Measurements from ENCODE around the gene MBOAT1. TPM values are rescaled to one million over a fixed set of nuclear protein-coding genes. Genes with fewer than 3 reads are reported as not detected.

MBOAT1 gene
- total RNA-seq, 1 donor from 2014 or later = 6.4 TPM

DNA sequence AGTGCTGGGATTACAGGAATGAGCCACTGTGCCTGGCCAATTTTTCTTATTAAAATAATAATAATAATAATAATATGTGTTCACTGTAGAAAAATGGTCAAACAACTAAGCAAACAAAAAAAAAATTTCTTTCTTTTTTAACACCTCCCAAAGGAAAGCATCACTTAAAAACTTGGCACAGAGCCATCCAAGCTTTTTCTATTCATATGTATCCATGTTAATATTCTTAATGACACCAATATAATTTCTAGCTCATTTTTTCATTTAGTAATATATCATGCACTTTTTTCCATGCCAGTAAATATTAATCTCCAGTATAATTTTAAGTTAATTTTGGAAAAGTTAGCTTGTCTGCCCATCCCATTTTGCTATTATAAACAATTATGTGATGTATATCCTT lies 101.8 kb downstream of the MBOAT1 start:
- TF ChIP-seq, protein P1, sequence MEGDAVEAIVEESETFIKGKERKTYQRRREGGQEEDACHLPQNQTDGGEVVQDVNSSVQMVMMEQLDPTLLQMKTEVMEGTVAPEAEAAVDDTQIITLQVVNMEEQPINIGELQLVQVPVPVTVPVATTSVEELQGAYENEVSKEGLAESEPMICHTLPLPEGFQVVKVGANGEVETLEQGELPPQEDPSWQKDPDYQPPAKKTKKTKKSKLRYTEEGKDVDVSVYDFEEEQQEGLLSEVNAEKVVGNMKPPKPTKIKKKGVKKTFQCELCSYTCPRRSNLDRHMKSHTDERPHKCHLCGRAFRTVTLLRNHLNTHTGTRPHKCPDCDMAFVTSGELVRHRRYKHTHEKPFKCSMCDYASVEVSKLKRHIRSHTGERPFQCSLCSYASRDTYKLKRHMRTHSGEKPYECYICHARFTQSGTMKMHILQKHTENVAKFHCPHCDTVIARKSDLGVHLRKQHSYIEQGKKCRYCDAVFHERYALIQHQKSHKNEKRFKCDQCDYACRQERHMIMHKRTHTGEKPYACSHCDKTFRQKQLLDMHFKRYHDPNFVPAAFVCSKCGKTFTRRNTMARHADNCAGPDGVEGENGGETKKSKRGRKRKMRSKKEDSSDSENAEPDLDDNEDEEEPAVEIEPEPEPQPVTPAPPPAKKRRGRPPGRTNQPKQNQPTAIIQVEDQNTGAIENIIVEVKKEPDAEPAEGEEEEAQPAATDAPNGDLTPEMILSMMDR (IDR thresholded peaks at IDR 0.05; ENCODE audit: insufficient read depth, low read depth, low read length) = no peak
- no peak for TF ChIP-seq EZH2 (IDR thresholded peaks at IDR 0.05; ENCODE audit: insufficient read depth, low read length)
- no peak overlapping the region for H3K9ac ChIP-seq (ENCODE audit: low read length)
- H3K9me3 ChIP-seq (ENCODE audit: insufficient read depth, low read depth, low read length) = no peaks in the 10 kb centered on the region
- no peak overlapping the region for H2AFZ ChIP-seq (ENCODE audit: low read depth, low read length)
- H3K27me3 ChIP-seq (ENCODE audit: insufficient read depth, low read length) = no peaks in the 10 kb centered on the region
- Mint-ChIP-seq H3K27me3 (ENCODE audit: low read depth, unreplicated experiment) (no peaks in the 10 kb centered on the region), H3K27ac (ENCODE audit: unreplicated experiment) (no peak overlapping the region), H3K4me3 (ENCODE audit: unreplicated experiment) (no peak overlapping the region), H3K9me3 (ENCODE audit: unreplicated experiment) (no peaks in the 10 kb centered on the region), H3K36me3 (ENCODE audit: low read depth, unreplicated experiment) (no peaks in the 10 kb centered on the region), H3K4me1 (ENCODE audit: low read depth, unreplicated experiment) (peaks cover 3% of the 10 kb centered on the region)
- DNase-seq (ENCODE audit: low read depth) (no peak), FAIRE-seq (no peak)
- H4K20me1 ChIP-seq (ENCODE audit: insufficient read depth, low read length) = no peaks in the 10 kb centered on the region
- no peak overlapping the region for H3K27ac ChIP-seq (ENCODE audit: low read depth, low read length)
- H3K4me2 ChIP-seq (ENCODE audit: low read length) = no peak overlapping the region
- no peaks in the 10 kb centered on the region for H3K4me1 ChIP-seq (ENCODE audit: insufficient read depth, low read length)
- no peaks in the 10 kb centered on the region for H3K79me2 ChIP-seq (ENCODE audit: insufficient read depth, low read length)
- no peak overlapping the region for H3K4me3 ChIP-seq (ENCODE audit: insufficient read depth, low read depth, low read length)
- H3K36me3 ChIP-seq (ENCODE audit: insufficient read depth, low read length) = no peaks in the 10 kb centered on the region

DNA sequence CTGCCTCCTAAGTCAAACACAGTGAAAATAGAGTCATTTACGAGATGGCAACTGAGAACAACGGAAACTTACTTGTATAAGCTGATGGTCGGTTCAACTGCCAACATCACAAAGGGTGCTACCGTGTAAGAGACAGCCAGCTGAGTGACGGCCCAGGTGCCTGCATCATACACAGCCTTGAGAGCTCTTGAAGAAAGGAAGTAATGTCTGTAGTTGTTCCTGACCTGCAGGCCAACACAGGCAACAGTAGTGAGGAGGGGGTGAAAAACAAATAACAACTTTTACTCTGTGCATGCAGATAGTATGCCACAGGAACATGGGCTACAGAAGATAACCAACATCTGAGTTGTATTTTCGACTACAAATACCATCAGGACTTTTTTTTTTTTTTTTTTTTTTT lies 102.7 kb downstream of the MBOAT1 start:
- no peak overlapping the region for H3K9ac ChIP-seq (ENCODE audit: low read length)
- no peak overlapping the region for H3K27ac Mint-ChIP-seq (ENCODE audit: unreplicated experiment)
- no peaks in the 10 kb centered on the region for H3K36me3 Mint-ChIP-seq (ENCODE audit: low read depth, unreplicated experiment)
- H3K9me3 ChIP-seq (ENCODE audit: insufficient read depth, low read depth, low read length) = no peaks in the 10 kb centered on the region
- H3K27ac ChIP-seq (ENCODE audit: low read depth, low read length) = no peak overlapping the region
- no peak for DNase-seq (ENCODE audit: low read depth)
- H3K4me1 Mint-ChIP-seq (ENCODE audit: low read depth, unreplicated experiment) = no peaks in the 10 kb centered on the region
- TF ChIP-seq EZH2 (IDR thresholded peaks at IDR 0.05; ENCODE audit: insufficient read depth, low read length) = no peak
- TF ChIP-seq, protein P1 (IDR thresholded peaks at IDR 0.05; ENCODE audit: insufficient read depth, low read depth, low read length) = no peak
- no peaks in the 10 kb centered on the region for H3K4me1 ChIP-seq (ENCODE audit: insufficient read depth, low read length)
- no peaks in the 10 kb centered on the region for H3K27me3 Mint-ChIP-seq (ENCODE audit: low read depth, unreplicated experiment)
- no peaks in the 10 kb centered on the region for H3K27me3 ChIP-seq (ENCODE audit: insufficient read depth, low read length)
- H3K36me3 ChIP-seq (ENCODE audit: insufficient read depth, low read length) = no peaks in the 10 kb centered on the region
- no peak for FAIRE-seq
- H3K9me3 Mint-ChIP-seq (ENCODE audit: unreplicated experiment) = no peaks in the 10 kb centered on the region
- H3K4me3 ChIP-seq (ENCODE audit: insufficient read depth, low read depth, low read length) = no peak overlapping the region
- H2AFZ ChIP-seq (ENCODE audit: low read depth, low read length) = no peak overlapping the region
- H3K79me2 ChIP-seq (ENCODE audit: insufficient read depth, low read length) = no peaks in the 10 kb centered on the region
- H3K4me2 ChIP-seq (ENCODE audit: low read length) = no peak overlapping the region
- H3K4me3 Mint-ChIP-seq (ENCODE audit: unreplicated experiment) = no peak overlapping the region
- H4K20me1 ChIP-seq (ENCODE audit: insufficient read depth, low read length) = no peaks in the 10 kb centered on the region

DNA sequence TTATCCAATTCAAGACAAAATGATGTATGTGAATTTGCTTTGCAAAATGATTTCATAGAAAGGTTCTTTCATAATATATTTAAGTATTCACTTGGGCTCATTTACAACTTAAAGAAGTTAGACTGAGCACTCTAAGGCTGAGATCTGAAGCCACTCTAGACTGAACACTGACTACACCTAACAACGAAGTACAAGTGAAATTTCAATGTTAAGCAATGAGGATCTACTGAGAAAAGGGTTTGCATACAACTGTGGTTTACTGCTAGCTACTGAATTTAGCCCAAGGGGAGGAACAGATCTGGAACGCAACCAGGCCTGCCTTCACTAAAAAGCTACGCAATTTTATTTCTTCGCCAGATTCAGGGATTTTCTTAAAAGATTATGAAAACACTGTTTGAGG lies 106.4 kb downstream of the MBOAT1 start:
- no peaks in the 10 kb centered on the region for H3K9me3 ChIP-seq (ENCODE audit: insufficient read depth, low read depth, low read length)
- no peak for DNase-seq (ENCODE audit: low read depth)
- H3K27me3 ChIP-seq (ENCODE audit: insufficient read depth, low read length) = no peaks in the 10 kb centered on the region
- Mint-ChIP-seq H3K36me3 (ENCODE audit: low read depth, unreplicated experiment) (no peaks in the 10 kb centered on the region), H3K9me3 (ENCODE audit: unreplicated experiment) (no peaks in the 10 kb centered on the region), H3K4me3 (ENCODE audit: unreplicated experiment) (no peak overlapping the region), H3K27me3 (ENCODE audit: low read depth, unreplicated experiment) (no peaks in the 10 kb centered on the region), H3K27ac (ENCODE audit: unreplicated experiment) (no peak overlapping the region), H3K4me1 (ENCODE audit: low read depth, unreplicated experiment) (no peaks in the 10 kb centered on the region)
- no peak overlapping the region for H3K4me2 ChIP-seq (ENCODE audit: low read length)
- no peak overlapping the region for H3K9ac ChIP-seq (ENCODE audit: low read length)
- H3K4me1 ChIP-seq (ENCODE audit: insufficient read depth, low read length) = no peaks in the 10 kb centered on the region
- H2AFZ ChIP-seq (ENCODE audit: low read depth, low read length) = no peak overlapping the region
- H3K4me3 ChIP-seq (ENCODE audit: insufficient read depth, low read depth, low read length) = no peak overlapping the region
- TF ChIP-seq, protein P1 (IDR thresholded peaks at IDR 0.05; ENCODE audit: insufficient read depth, low read depth, low read length) = no peak
- TF ChIP-seq EZH2 (IDR thresholded peaks at IDR 0.05; ENCODE audit: insufficient read depth, low read length) = no peak
- no peaks in the 10 kb centered on the region for H3K36me3 ChIP-seq (ENCODE audit: insufficient read depth, low read length)
- no peak overlapping the region for H3K27ac ChIP-seq (ENCODE audit: low read depth, low read length)
- no peak for FAIRE-seq
- H3K79me2 ChIP-seq (ENCODE audit: insufficient read depth, low read length) = no peaks in the 10 kb centered on the region
- H4K20me1 ChIP-seq (ENCODE audit: insufficient read depth, low read length) = no peaks in the 10 kb centered on the region

All from astrocyte (in vitro differentiated cells and primary cell).